Stromal cell of bone marrow (primary cell): Measurements from ENCODE around the gene CADM2.
"Not testable (repeated sequence)": the region's sequence is repeated elsewhere in the genome, so short reads cannot be mapped to it uniquely, and the experiment has no call there.

Experiments used
- DNase-seq: peaks from one replicate; pipeline ENCODE4 v3.0.0-alpha.2; 2012; ENCODE audit warnings: low read depth

CADM2 gene

GRCh38 chr3:85960793-85961192 is 1002.0 kb downstream of the CADM2 start:
- no peak for DNase-seq

DNA sequence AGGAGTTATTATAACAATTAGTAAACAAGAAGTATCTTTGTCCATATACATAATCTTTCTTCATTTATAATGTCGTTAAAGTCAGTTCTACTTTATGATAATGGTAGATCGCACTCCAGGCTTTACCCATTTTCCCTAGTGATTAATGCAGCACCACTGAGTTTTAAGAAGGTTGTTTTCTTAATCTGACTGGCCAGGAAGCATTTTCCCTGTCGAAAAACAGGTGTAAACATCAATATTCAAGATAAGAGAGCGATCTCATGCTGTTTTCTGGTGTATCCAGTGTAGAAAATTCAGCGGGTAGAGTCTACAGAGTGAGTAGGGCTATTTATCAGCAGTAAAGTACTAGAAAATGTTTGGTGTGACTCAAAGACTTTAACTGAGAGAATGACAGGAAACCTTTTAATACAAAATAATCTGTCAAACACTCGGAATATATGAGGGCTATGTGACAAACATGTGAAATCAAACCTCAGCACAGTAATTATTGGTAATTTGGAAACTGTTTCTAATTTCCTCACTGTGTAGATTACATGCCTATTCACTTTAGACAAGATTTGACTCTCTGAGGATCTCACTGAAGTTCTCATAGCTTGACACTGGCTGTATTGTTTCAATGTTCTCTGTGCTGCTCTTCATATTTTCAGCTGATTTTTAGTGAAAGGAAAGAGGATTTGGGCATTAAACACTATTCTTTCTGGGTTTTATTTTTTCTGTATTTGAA is 1019.0 kb downstream of the CADM2 start:
- no peak for DNase-seq

DNA sequence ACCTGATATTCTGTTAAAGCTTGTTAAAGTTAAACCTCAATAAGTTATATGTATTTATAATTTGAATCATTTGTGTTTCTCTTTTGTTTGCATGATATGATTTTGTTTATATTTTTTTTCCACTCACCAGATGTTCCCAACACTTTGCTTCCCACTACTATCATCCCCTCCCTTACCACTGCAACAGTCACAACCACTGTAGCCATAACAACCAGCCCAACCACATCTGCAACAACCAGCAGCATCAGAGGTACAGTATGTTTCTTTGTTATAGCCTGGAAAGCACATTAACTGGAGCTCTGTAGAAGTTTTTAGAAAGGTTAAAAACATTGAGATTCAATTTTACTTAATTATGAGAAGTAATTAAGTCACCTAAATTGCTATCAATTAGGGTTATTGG is 1020.2 kb downstream of the CADM2 start:
- DNase-seq = no peak

DNA sequence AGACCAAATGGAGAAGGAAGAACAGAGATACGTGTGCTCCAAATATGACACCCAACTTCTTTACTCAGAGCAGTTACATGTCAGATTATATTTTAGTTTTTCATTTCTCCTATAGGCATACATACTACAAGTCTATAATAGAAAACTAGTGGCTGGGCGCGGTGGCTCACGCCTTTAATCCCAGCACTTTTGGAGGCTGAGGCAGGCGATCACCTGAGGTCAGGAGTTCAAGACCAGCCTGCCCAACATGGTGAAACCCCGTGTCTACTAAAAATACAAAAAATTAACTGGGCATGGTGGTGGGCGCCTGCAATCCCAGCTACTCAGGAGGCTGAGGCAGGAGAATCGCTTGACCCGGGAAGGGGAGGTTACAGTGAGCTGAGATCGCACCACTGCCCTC is 1030.8 kb downstream of the CADM2 start:
- DNase-seq = not testable (repeated sequence)

DNA sequence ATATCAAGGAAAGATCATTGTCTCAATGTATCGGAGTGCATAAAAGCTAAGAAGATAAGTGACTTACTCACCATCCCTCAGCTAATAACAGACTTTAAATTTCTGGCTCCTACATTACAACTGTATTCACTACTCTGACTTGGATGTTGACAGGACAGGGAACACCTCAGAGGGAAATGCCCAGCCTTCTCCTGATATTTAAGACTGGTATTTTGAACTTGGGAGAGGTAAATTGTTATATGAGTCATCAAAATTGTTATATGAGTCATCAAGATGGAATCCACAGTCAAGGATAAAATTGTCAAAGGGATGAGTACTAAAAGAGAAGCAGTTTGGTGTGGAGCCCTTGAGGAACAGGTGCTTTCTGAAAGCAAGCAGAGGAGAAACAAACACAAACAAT is 1070.8 kb downstream of the CADM2 start:
- DNase-seq = no peak

DNA sequence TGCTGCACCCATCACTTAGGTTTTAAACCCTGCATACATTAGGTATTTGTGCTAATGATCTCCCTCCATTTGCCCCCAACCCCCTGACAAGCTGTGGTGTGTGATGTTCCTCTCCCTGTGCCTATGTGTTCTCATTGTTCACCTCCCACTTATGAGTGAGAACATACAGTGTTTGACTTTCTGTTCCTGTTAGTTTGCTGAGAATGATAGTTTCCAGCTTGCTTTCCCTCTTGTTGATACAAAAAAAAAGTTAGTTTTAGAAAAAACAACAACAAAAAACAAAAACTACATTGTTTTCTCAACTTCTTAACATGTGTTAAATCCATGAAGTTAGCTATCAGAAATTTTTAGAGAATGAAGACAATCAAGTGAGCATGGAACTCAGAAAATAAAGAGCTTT is 1079.1 kb downstream of the CADM2 start:
- no peak for DNase-seq

DNA sequence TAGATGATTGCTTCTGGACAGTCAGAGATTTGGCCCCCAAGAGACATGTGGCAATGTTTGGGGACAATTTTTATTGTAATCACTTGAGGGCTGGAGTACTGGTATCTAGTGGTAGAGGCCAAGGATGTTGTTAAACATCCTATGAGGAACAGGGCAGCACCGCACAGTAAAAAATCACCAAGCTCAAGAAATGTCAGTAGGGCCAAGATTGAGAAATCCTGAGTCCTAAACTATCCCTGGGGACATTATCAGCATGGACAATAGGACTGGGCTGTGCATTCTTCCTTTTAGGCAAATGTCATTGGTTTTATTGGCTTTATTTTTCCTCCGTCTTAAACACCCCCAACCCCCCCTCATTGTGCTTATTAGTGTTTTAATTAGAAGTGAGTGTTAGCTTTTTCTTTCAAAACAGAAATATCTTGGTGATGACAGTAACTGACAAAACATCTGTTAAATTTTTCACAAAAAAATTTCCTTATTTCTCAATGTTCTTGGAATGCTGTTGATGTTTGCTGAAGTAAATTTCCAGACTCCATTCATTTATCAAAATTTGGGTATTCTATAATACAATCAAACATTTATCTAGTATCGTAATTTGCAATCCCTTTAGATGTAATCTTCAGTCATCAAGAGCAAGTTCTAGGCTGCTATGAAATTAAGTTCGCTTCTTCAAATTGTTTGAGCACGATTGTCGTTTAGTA is 1087.8 kb downstream of the CADM2 start:
- no peak for DNase-seq

GRCh38 chr3:86047161-86047560 is 1088.4 kb downstream of the CADM2 start:
- DNase-seq = no peak

GRCh38 chr3:86051058-86051457 is 1092.3 kb downstream of the CADM2 start:
- DNase-seq = no peak

DNA sequence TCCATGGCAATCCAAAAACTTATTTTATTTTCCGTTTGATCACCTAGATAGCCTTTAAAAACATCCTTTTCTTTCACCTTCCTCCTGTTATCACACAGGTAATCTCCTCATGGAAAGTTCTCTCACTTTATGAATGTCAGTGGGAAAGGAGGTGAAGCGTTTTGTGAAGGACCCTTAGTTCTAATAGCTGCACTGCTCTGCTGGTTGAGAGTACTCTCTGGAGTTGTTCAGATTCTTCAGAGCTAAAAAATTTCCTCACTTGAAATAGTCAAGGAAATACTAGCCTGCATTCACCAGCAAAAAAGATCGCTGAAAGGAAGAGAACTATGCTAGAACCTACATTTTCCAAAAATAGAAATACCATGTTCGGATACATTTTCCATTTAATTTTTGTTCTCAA is 1097.2 kb downstream of the CADM2 start:
- no peak for DNase-seq

GRCh38 chr3:86056962-86057361 is 1098.2 kb downstream of the CADM2 start:
- no peak for DNase-seq

DNA sequence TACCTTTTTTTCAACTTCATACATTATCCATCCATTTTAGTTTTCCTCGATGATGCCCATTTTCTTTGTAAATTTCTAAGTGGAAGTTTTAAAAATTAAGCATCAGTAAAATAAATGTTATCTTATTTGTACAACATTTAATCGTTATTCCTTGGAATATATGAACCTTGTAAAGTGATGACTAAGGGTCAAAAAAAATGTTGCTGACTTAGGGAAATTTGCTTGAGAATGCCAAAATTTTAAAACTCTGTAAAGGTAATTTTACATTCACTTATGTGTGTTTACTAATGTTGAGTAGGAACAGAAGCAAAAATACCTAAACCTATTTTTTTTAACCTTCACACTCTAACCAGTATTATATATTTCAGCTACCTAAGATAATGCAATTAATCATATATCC is 1115.0 kb downstream of the CADM2 start:
- no peak for DNase-seq

- no peak for DNase-seq
Observed at GRCh38 chr3:86087160-86087871, 1128.5 kb downstream of the CADM2 start.

DNA sequence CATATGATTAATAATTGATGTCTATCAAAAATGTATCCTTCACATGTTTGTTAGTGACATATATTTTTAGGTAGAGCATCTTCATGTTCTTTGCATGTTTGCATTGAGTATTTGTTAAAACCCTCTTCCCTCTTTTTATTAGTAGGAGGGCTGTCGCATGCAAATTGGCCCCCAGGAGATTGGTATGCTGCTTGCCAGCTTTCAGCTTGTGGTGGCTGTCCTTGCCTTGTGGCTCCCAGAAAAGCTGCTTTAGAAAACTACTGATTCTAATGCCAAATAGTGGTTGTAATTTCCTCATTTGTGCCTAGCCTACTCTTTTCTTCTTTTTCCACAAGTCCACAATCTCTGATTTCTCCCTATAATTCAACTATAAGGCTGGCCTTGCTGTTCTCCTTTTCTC is 1145.4 kb downstream of the CADM2 start:
- no peak for DNase-seq

GRCh38 chr3:86109434-86109833 is 1150.6 kb downstream of the CADM2 start:
- DNase-seq = no peak
